Panc1 (cell line): Measurements from ENCODE around the gene ASB6. TPM values are rescaled to one million over a fixed set of nuclear protein-coding genes. Genes with fewer than 3 reads are reported as not detected.

ENCODE experiments used
- ATAC-seq: fragments of 200-7000 bp; cut with Tn5 transposase; 2 replicates; pipeline ENCODE4 v1.9.1; 2020; ENCODE audit warnings: mild to moderate bottlenecking, moderate library complexity
- BruUV-seq: library from RNA; stranded (reverse); fragments of 400-500 nt; replicated peaks from 2 replicates; lab custom pipeline; 2021; lab: Mats Ljungman, UMichigan
- CTCF ChIA-PET: fragments of 300-600 bp; sonication (Branson Sonifier 250); formaldehyde crosslinking; loops from one replicate; lab custom pipeline; 2022; ENCODE audit warnings: antibody characterized with exemption; lab: Charles Lee
- POLR2A ChIA-PET: fragments of 300-600 bp; sonication (Branson Sonifier 250); formaldehyde crosslinking; loops from one replicate; lab custom pipeline; 2022; ENCODE audit warnings: antibody characterized with exemption; lab: Charles Lee
- DNase-seq: peaks from one replicate; pipeline ENCODE4 v3.0.0-alpha.2; 2010; ENCODE audit warnings: low read depth, low spot score
- H3K27ac ChIP-seq: 2 replicates; pipeline ENCODE4 v1.5.1; 2011; ENCODE audit warnings: mild to moderate bottlenecking, low read length, inconsistent platforms
- H3K27me3 ChIP-seq: fragments of 200-500 bp; sonication (Bioruptor generic); 2 replicates; pipeline ENCODE4 v1.6.0; 2014; ENCODE audit warnings: low read length, inconsistent platforms; ENCODE audit not compliant: control insufficient read depth, insufficient read depth
- H3K36me3 ChIP-seq: fragments of 200-500 bp; sonication (Bioruptor generic); 2 replicates; pipeline ENCODE4 v1.5.1; 2014; ENCODE audit warnings: inconsistent platforms, mild to moderate bottlenecking, low read length, moderate library complexity; ENCODE audit not compliant: control insufficient read depth, insufficient read depth
- H3K4me1 ChIP-seq: 2 replicates; pipeline ENCODE4 v1.5.1; 2011; ENCODE audit warnings: inconsistent platforms, mild to moderate bottlenecking, low read length, moderate library complexity; ENCODE audit not compliant: control insufficient read depth, insufficient read depth
- H3K4me3 ChIP-seq, 2 experiments: 2 replicates each; pipeline ENCODE4 v1.5.1; 2011 to 2012; ENCODE audit warnings: low read depth in 2 of 2, low read length in 2 of 2, mild to moderate bottlenecking in 2 of 2, inconsistent platforms in 1 of 2, moderate library complexity in 1 of 2
- H3K9me3 ChIP-seq: fragments of 200-500 bp; sonication (Bioruptor generic); 2 replicates; pipeline ENCODE4 v1.5.1; 2014; ENCODE audit warnings: low read depth, mild to moderate bottlenecking, inconsistent platforms, low read length, moderate library complexity; ENCODE audit not compliant: control insufficient read depth, insufficient read depth
- CTCF ChIP-seq: fragments of 450-650 bp; IDR thresholded peaks from 2 replicates; pipeline ENCODE4 v1.5.1; 2017; ENCODE audit warnings: mild to moderate bottlenecking
- POLR2AphosphoS5 ChIP-seq: IDR thresholded peaks from 2 replicates; pipeline ENCODE4 v1.6.1; 2012; ENCODE audit warnings: mild to moderate bottlenecking, low read depth, low read length, moderate library complexity
- SIN3A ChIP-seq: IDR thresholded peaks from 2 replicates; pipeline ENCODE4 v1.6.1; 2012; ENCODE audit warnings: low read depth, mild to moderate bottlenecking, low read length, moderate library complexity, borderline replicate concordance; ENCODE audit not compliant: insufficient read depth
- TCF7L2 ChIP-seq: IDR thresholded peaks from 2 replicates; pipeline ENCODE4 v1.6.1; 2011; ENCODE audit warnings: mild to moderate bottlenecking, low read depth, low read length, inconsistent platforms
- in situ Hi-C: cut with HindIII; loops from 2 replicates; pipeline ENCODE4 v1.10.0; 2016; ENCODE audit warnings: low sequenced_read_pairs, low pct_unique_long_range_greater_than_20kb
- intact Hi-C: fragments of 100-400 bp; cut with micrococcal nuclease; formaldehyde crosslinking; loops from one replicate; pipeline ENCODE4 v1.10.0; 2022; ENCODE audit not compliant: unreplicated experiment
- total RNA-seq: library from RNA; stranded (reverse); gene quantifications from one replicate; pipeline ENCODE4 v1.2.1, GENCODE V29; 2021; ENCODE audit not compliant: unreplicated experiment
- TF ChIP-seq, protein P1 (sequence below), 2 experiments: IDR thresholded peaks; 2 replicates each; pipeline ENCODE4 v1.6.1; 2011 to 2012; ENCODE audit warnings: low read depth in 2 of 2, control low read depth in 1 of 2, low read length in 1 of 2, mild to moderate bottlenecking in 1 of 2, moderate library complexity in 1 of 2; ENCODE audit not compliant: insufficient read depth in 1 of 2

ASB6 gene
- total RNA-seq, 1 experiment from 2014 or later: 14.3 TPM

GRCh38 chr9:129655154-129655553 is 13.2 kb upstream of the ASB6 start:
- Histone ChIP-seq H3K4me3 (no peak overlapping the region), H3K36me3 (no peaks in the 10 kb centered on the region), H3K27ac (no peak overlapping the region), H3K4me1 (peaks cover 3% of the 10 kb centered on the region; the same call in 1 of the 2 replicates), H3K27me3 (no peaks in the 10 kb centered on the region), H3K9me3 (no peaks in the 10 kb centered on the region)
- BruUV-seq: no TSS peak
- ATAC-seq (no peak), DNase-seq (no peak)
- intact Hi-C loops (no loop called here), in situ Hi-C loops (no loop called here)
- TF ChIP-seq SIN3A (no peak), POLR2AphosphoS5 (no peak), CTCF (no peak), TCF7L2 (no peak)
- TF ChIP-seq, protein P1, sequence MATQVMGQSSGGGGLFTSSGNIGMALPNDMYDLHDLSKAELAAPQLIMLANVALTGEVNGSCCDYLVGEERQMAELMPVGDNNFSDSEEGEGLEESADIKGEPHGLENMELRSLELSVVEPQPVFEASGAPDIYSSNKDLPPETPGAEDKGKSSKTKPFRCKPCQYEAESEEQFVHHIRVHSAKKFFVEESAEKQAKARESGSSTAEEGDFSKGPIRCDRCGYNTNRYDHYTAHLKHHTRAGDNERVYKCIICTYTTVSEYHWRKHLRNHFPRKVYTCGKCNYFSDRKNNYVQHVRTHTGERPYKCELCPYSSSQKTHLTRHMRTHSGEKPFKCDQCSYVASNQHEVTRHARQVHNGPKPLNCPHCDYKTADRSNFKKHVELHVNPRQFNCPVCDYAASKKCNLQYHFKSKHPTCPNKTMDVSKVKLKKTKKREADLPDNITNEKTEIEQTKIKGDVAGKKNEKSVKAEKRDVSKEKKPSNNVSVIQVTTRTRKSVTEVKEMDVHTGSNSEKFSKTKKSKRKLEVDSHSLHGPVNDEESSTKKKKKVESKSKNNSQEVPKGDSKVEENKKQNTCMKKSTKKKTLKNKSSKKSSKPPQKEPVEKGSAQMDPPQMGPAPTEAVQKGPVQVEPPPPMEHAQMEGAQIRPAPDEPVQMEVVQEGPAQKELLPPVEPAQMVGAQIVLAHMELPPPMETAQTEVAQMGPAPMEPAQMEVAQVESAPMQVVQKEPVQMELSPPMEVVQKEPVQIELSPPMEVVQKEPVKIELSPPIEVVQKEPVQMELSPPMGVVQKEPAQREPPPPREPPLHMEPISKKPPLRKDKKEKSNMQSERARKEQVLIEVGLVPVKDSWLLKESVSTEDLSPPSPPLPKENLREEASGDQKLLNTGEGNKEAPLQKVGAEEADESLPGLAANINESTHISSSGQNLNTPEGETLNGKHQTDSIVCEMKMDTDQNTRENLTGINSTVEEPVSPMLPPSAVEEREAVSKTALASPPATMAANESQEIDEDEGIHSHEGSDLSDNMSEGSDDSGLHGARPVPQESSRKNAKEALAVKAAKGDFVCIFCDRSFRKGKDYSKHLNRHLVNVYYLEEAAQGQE (IDR thresholded peaks at IDR 0.05; ENCODE audit: insufficient read depth in 1 of 2, low read depth in 2 of 2, low read length in 1 of 2): no peak
- POLR2A ChIA-PET: no interaction called here
- CTCF ChIA-PET: no interaction called here

DNA sequence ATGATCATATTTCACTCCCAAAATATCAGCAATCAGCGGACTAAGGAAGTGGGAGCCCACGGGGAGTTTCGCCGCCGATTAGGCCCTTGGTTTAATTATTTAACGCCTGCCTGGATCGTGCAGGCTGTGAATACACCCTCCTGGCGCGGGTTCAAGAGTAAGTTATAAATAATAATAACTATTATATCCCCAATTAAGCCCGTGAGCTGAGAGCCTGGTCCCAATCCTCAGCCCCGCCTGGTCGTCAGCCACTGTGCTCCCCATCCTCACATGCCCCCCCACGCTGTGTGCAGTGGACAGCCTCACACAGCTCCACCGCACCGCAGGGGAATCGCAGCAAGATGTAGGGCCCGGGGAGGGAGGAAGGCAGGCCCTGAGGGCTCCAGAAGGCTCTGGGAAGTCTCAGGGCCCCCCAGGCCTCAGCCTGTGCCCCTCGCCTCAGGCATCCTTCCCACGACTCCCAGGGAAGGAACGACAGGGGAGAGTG is 12.6 kb upstream of the ASB6 start:
- POLR2A ChIA-PET: no interaction called here

More for the DNA sequence above, 12.6 kb upstream of the ASB6 start:
- no peaks in the 10 kb centered on the region for H3K36me3 ChIP-seq
- TF ChIP-seq, protein P1 (IDR thresholded peaks at IDR 0.05; ENCODE audit: insufficient read depth in 1 of 2, low read depth in 2 of 2, low read length in 1 of 2): no peak
- TF ChIP-seq CTCF (no peak), SIN3A (no peak), POLR2AphosphoS5 (no peak), TCF7L2 (no peak)
- peaks cover 3% of the 10 kb centered on the region; the same call in 1 of the 2 replicates for H3K4me1 ChIP-seq
- BruUV-seq: no TSS peak
- CTCF ChIA-PET: no interaction called here
- no peak for ATAC-seq
- in situ Hi-C loops (no loop called here), intact Hi-C loops (no loop called here)
- no peaks in the 10 kb centered on the region for H3K27me3 ChIP-seq
- H3K27ac ChIP-seq: no peak overlapping the region
- no peak for DNase-seq
- H3K4me3 ChIP-seq: no peak overlapping the region
- no peaks in the 10 kb centered on the region for H3K9me3 ChIP-seq
